WTC11 (cell line): ENCODE data around the gene FASN. TPM values are rescaled to one million over a fixed set of nuclear protein-coding genes. Genes with fewer than 3 reads are reported as not detected.

Experiments
- ATAC-seq: fragments of 200-7000 bp; cut with Tn5 transposase; 2 replicates; pipeline ENCODE4 v1.10.0; 2021; ENCODE audit warnings: mild to moderate bottlenecking, moderate library complexity
- CTCF ChIA-PET: fragments of 300-600 bp; sonication (Branson Sonifier 250); formaldehyde crosslinking; loops from one replicate; lab custom pipeline; 2021; ENCODE audit warnings: antibody characterized with exemption; lab: Charles Lee
- POLR2A ChIA-PET: fragments of 350-600 bp; sonication (Branson Sonifier 250); formaldehyde crosslinking; loops from one replicate; lab custom pipeline; 2021; ENCODE audit warnings: antibody characterized with exemption; lab: Charles Lee
- DNase-seq: peaks from one replicate; pipeline ENCODE4 v3.0.0; 2021; ENCODE audit warnings: low spot score
- H3K27ac Mint-ChIP-seq: 2 replicates; pipeline ENCODE4 v1.8.0; 2021; ENCODE audit warnings: mixed read lengths
- H3K27me3 Mint-ChIP-seq: 2 replicates; pipeline ENCODE4 v1.8.0; 2021; ENCODE audit warnings: low read depth, mild to moderate bottlenecking, moderate library complexity, mixed read lengths
- H3K36me3 Mint-ChIP-seq: 2 replicates; pipeline ENCODE4 v1.8.0; 2021; ENCODE audit warnings: mixed read lengths
- H3K4me1 Mint-ChIP-seq: 2 replicates; pipeline ENCODE4 v1.8.0; 2022; ENCODE audit warnings: mixed read lengths
- H3K4me3 Mint-ChIP-seq: 2 replicates; pipeline ENCODE4 v1.8.0; 2021; ENCODE audit warnings: mild to moderate bottlenecking, moderate library complexity, mixed read lengths
- H3K9me3 Mint-ChIP-seq: 2 replicates; pipeline ENCODE4 v1.8.0; 2021; ENCODE audit warnings: mixed read lengths
- ATF2 ChIP-seq: sonication (generic); formaldehyde crosslinking; IDR thresholded peaks from 2 replicates; pipeline ENCODE4 v1.8.1; 2022; ENCODE audit warnings: low read depth, missing genetic modification reagents, borderline replicate concordance
- E2F1 ChIP-seq: sonication (generic); formaldehyde crosslinking; IDR thresholded peaks from 2 replicates; pipeline ENCODE4 v1.8.0; 2022; ENCODE audit warnings: mild to moderate bottlenecking, missing genetic modification reagents
- EMX1 ChIP-seq: fragments of 250-450 bp; sonication (Bioruptor Pico); IDR thresholded peaks from 2 replicates; pipeline ENCODE4 v1.8.0; 2021; ENCODE audit warnings: mild to moderate bottlenecking
- ETV6 ChIP-seq: sonication (generic); formaldehyde crosslinking; IDR thresholded peaks from 2 replicates; pipeline ENCODE4 v1.8.1; 2022; ENCODE audit warnings: mild to moderate bottlenecking, missing genetic modification reagents
- MLX ChIP-seq: sonication (generic); formaldehyde crosslinking; IDR thresholded peaks from 2 replicates; pipeline ENCODE4 v1.8.1; 2023; ENCODE audit warnings: mild to moderate bottlenecking, missing genetic modification reagents, moderate library complexity
- NFE2L1 ChIP-seq: sonication (generic); formaldehyde crosslinking; IDR thresholded peaks from 2 replicates; pipeline ENCODE4 v1.8.1; 2023; ENCODE audit warnings: missing genetic modification reagents
- NFYB ChIP-seq: sonication (generic); formaldehyde crosslinking; conservative IDR thresholded peaks from 2 replicates; pipeline ENCODE4 v1.8.0; 2022; ENCODE audit warnings: low read depth, missing genetic modification reagents
- OVOL2 ChIP-seq: fragments of 250-450 bp; sonication (Bioruptor Pico); IDR thresholded peaks from 2 replicates; pipeline ENCODE4 v1.9.0; 2021; ENCODE audit warnings: mild to moderate bottlenecking, borderline replicate concordance
- PRDM15 ChIP-seq: sonication (generic); formaldehyde crosslinking; IDR thresholded peaks from 2 replicates; pipeline ENCODE4 v1.8.0; 2022; ENCODE audit warnings: missing genetic modification reagents
- RELA ChIP-seq: sonication (generic); formaldehyde crosslinking; IDR thresholded peaks from 2 replicates; pipeline ENCODE4 v1.8.1; 2022; ENCODE audit warnings: missing genetic modification reagents, mild to moderate bottlenecking, borderline replicate concordance
- SMAD4 ChIP-seq: sonication (generic); formaldehyde crosslinking; IDR thresholded peaks from 2 replicates; pipeline ENCODE4 v1.8.0; 2022; ENCODE audit warnings: mild to moderate bottlenecking, missing genetic modification reagents
- TCF7 ChIP-seq: sonication (generic); formaldehyde crosslinking; IDR thresholded peaks from 2 replicates; pipeline ENCODE4 v1.8.0; 2022; ENCODE audit warnings: mild to moderate bottlenecking, low read depth, missing genetic modification reagents, moderate library complexity
- total RNA-seq: library from RNA; stranded (reverse); gene quantifications from 3 replicates; pipeline ENCODE4 v1.2.3, GENCODE V29; 2021
- TF ChIP-seq, protein P1 (sequence below): sonication (generic); formaldehyde crosslinking; IDR thresholded peaks from 2 replicates; pipeline ENCODE4 v1.8.0; 2023; ENCODE audit warnings: missing genetic modification reagents, mild to moderate bottlenecking, borderline replicate concordance

FASN gene
- total RNA-seq, 1 experiment from 2014 or later: 742 TPM

DNA sequence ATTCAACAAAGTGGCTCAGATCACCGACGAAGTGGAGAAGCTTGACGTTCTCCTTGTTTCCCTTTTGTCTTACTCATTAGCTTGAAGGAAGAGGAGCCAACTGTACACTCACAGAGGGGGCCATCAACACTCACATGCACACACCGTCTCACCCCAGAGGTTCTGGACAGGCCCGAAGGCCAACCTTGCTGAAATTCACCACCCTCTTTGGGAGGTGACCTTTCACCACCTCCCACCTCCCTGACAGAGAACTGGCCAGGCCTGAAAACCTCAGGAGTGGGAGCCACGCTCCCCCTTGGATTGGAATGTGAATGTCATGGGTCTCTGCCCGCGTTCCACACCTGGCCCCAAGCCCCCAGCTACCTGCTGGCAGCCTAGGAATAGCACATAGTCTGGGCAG, 62.5 kb downstream of the FASN start:
- H3K27me3 Mint-ChIP-seq: peaks cover 10% of the 10 kb centered on the region
- ChIA-PET POLR2A (interaction anchor here (0.6 kb wide), 1 partner anchor 389 kb away, joined by 6 read pairs; no protein-coding TSS in a partner anchor), CTCF (interaction anchor here (1.1 to 1.4 kb wide), 3 partner anchors 13 to 41 kb away, joined by 3 to 6 read pairs (median 5); partner anchors contain the start of genes CENPX and LRRC45)
- 0 out of 2 replicates have a peak overlapping the region, but pooled peaks have one; percentile 4 for H3K27ac Mint-ChIP-seq
- no peaks in the 10 kb centered on the region for H3K9me3 Mint-ChIP-seq
- 0 out of 2 replicates have a peak, but pooled peaks cover 6% of the 10 kb centered on the region for H3K36me3 Mint-ChIP-seq
- no peak for DNase-seq
- TF ChIP-seq ETV6 (no peak), NFE2L1 (CRISPR knock-in tag) (no peak), EMX1 (CRISPR knock-in tag) (no peak), MLX (CRISPR knock-in tag) (no peak)
- TF ChIP-seq, all 79 proteins: peak for 0
- peaks cover 22% of the 10 kb centered on the region for H3K4me1 Mint-ChIP-seq
- no peak for ATAC-seq
- H3K4me3 Mint-ChIP-seq: peak overlapping the region; percentile 75

DNA sequence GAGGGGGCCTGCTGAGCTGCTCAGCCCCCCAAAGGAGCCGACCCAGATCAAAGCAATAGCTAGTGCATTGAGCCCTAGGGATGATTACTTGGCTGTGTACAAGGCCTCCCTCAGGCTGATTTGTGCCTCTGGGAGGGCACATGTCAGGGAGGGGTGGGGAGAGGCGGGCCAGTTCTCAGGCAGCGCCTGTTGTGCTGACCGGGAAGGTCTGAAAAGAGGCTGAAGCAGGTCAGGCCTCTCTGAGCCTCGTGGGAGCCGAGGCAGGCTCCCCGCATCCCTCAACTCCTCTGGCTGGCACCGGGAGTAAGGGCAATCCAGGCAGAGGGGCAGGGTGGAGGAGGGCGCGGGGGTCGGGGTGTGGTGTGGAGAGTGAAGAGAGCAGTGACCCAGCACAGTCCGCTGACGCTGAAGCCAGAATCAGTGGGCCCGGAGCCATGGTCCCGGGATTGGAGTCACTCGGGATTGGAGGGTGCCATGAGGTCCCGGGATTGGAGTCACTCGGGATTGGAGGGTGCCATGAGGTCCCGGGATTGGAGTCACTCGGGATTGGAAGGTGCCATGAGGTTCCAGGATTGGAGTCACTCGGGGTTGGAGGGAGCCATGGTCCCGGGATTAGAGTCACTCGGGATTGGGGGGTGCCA, 63.5 kb downstream of the FASN start:
- ChIA-PET POLR2A (no interaction called here), CTCF (interaction anchor here (1.1 to 1.4 kb wide), 3 partner anchors 12 to 42 kb away, joined by 3 to 6 read pairs (median 5); partner anchors contain the start of genes CENPX and LRRC45)
- Mint-ChIP-seq H3K27me3 (peaks cover 10% of the 10 kb centered on the region), H3K36me3 (0 out of 2 replicates have a peak, but pooled peaks cover 6% of the 10 kb centered on the region), H3K4me1 (peaks cover 24% of the 10 kb centered on the region), H3K27ac (peak overlapping the region; percentile 57; the same call in 1 of the 2 replicates), H3K4me3 (peak overlapping the region; percentile 40; the same call in 1 of the 2 replicates), H3K9me3 (no peaks in the 10 kb centered on the region)
- ATAC-seq: peak; percentile 4
- TF ChIP-seq ATF2 (CRISPR knock-in tag) (no peak), SMAD4 (CRISPR knock-in tag) (no peak), NFYB (CRISPR knock-in tag) (peak; percentile 45), NFE2L1 (CRISPR knock-in tag) (peak; percentile 46; the same call in 1 of the 2 replicates), OVOL2 (no peak), PRDM15 (CRISPR knock-in tag) (peak; percentile 96), E2F1 (CRISPR knock-in tag) (no peak), RELA (CRISPR knock-in tag) (no peak), TCF7 (no peak)
- TF ChIP-seq, protein P1, sequence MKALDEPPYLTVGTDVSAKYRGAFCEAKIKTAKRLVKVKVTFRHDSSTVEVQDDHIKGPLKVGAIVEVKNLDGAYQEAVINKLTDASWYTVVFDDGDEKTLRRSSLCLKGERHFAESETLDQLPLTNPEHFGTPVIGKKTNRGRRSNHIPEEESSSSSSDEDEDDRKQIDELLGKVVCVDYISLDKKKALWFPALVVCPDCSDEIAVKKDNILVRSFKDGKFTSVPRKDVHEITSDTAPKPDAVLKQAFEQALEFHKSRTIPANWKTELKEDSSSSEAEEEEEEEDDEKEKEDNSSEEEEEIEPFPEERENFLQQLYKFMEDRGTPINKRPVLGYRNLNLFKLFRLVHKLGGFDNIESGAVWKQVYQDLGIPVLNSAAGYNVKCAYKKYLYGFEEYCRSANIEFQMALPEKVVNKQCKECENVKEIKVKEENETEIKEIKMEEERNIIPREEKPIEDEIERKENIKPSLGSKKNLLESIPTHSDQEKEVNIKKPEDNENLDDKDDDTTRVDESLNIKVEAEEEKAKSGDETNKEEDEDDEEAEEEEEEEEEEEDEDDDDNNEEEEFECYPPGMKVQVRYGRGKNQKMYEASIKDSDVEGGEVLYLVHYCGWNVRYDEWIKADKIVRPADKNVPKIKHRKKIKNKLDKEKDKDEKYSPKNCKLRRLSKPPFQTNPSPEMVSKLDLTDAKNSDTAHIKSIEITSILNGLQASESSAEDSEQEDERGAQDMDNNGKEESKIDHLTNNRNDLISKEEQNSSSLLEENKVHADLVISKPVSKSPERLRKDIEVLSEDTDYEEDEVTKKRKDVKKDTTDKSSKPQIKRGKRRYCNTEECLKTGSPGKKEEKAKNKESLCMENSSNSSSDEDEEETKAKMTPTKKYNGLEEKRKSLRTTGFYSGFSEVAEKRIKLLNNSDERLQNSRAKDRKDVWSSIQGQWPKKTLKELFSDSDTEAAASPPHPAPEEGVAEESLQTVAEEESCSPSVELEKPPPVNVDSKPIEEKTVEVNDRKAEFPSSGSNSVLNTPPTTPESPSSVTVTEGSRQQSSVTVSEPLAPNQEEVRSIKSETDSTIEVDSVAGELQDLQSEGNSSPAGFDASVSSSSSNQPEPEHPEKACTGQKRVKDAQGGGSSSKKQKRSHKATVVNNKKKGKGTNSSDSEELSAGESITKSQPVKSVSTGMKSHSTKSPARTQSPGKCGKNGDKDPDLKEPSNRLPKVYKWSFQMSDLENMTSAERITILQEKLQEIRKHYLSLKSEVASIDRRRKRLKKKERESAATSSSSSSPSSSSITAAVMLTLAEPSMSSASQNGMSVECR (CRISPR knock-in tag): no peak
- peak; percentile 59 for DNase-seq
